ENCODE measurements around the gene FRMPD2. TPM values are rescaled to one million over a fixed set of nuclear protein-coding genes. Genes with fewer than 3 reads are reported as not detected.

FRMPD2 gene
- total and polyA plus RNA-seq, 4 experiments from 2014 or later: not detected

DNA sequence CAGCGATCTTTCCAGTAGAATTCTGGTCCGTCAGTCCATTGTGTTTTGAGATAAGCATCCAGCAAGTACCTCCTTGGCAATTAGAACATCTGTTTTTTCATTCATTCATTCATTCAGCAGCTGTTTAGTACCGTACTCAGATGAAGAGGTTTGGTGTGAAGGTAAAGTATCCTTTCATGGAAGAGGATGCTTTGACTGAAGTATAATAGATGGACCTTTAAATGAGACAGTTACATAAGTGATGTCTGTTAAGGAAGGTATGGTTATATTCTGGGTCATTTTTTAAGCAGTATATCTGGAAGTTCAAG is 33.2 kb upstream of the FRMPD2 start:
- no peaks in the 10 kb centered on the region for H3K9me3 ChIP-seq (ENCODE audit: control insufficient read depth in 1 of 2, low read length in 2 of 2)
- peak overlapping the region in 1 of 2 donors; percentile 83 for H3K4me3 ChIP-seq (ENCODE audit: low read length in 2 of 2)
- intact Hi-C loops (cut with micrococcal nuclease): loop anchor here (5.0 kb wide), 1 partner anchor 350 kb away; no protein-coding TSS in a partner anchor
- H3K4me1 ChIP-seq (ENCODE audit: insufficient read depth, low read length): peaks cover 31% of the 10 kb centered on the region
- Mint-ChIP-seq H3K27me3 (no peaks in the 10 kb centered on the region), H3K4me1 (peaks cover 26 to 51% (median 35%) of the 10 kb centered on the region in 4 donors), H3K27ac (peak overlapping the region; percentile 45 to 92 (median 85)), H3K4me3 (peak overlapping the region; percentile 65 to 93 (median 86)), H3K9me3 (peaks cover 0 to 2% (median 0%) of the 10 kb centered on the region in 8 donors), H3K36me3 (peaks cover 0 to 4% of the 10 kb centered on the region in 2 donors)
- H3K36me3 ChIP-seq (ENCODE audit: insufficient read depth, low read length): no peaks in the 10 kb centered on the region
- DNase-seq: no peak
- ChIA-PET CTCF (ENCODE audit: partially characterized antibody) (interaction anchor here (1.0 to 1.3 kb wide), 2 partner anchors 9 to 349 kb away, joined by 4 to 5 read pairs; no protein-coding TSS in a partner anchor), POLR2A (ENCODE audit: partially characterized antibody) (no interaction called here)
- no peaks in the 10 kb centered on the region for H3K27me3 ChIP-seq (ENCODE audit: insufficient read depth, low read length)
- no peak overlapping the region for H3K27ac ChIP-seq (ENCODE audit: low read depth, low read length)

DNA sequence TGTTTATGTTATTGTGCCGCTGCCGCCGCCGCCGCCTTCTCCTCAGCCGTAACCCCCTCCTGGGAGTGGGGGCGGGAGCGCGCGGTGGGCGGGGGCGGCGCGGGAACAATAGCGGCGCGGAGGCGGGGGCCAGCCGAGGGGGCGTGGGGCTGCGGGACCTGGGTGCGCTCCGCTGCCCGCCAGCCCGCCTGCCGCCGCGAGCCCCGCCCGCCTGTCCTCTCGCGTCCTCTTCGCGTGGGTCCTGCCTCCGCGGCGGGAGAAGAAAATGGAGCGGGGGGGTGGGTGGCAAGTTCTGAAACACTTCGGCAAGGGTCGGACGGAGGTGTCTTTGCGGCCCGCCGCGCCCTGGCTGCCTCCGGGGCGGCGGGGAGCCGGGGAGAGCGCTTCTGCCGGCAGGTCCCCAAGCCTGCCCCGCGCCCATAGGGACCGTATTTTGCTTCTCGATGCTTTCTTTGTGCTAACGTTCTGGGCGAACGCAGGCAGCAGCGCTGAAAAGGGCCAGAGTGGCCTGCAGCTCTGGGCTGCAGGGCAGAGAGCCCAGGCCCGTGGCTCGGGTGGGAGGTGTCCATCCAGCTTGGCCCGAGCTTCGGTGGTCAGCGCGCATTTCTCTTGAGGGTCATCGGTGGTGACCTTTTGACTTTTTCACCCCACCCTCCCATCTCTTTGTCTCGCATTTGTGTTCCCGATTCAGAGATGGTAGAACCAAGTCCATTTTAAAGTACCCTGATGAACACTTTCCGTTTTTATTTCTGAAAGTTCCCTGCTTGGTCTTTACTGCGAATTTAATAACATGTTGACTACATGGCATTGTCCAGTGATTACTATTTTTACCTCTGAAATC is 32.6 kb upstream of the FRMPD2 start:
- POLR2A ChIA-PET (ENCODE audit: partially characterized antibody): no interaction called here

DNA sequence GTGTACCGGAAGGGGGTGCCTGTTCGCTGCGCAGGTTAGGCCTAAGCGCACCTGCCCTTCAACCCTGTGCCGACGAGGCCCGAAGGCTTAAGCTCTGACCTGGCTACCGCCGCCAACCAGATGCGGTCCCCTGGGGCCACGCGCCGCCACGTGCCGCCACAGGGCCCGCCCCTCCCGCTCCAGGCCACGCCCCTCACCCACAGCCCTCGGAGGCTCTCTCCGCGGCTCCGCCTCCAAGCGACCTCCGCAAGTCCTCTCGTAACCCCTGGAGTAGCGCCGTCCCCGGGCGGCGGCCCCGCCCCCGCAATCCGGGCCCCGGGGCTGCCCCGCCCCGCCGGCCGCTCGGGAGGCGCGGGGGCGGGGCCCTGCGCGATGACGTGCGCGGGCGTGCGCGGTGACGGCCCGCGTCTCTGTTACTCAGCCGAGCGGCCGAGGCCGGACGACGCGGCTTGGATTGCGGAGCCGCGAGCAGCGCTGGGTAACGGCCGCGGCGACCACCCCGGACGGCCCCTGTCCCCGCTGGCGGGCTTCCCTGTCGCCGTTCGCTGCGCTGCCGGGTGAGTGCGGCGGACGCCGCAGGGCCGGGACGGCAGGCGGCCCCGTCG is 31.9 kb upstream of the FRMPD2 start, which contains the start of gene MAPK8:
TSS of gene MAPK8 (plus strand) at position 413 of the 605 bp plus-strand sequence. CDS start 94,984 bp downstream, outside the sequence.
- CTCF ChIA-PET (ENCODE audit: partially characterized antibody): interaction anchor here (0.6 kb wide), 1 partner anchor 9 kb away, joined by 3 read pairs; no protein-coding TSS in a partner anchor

More for the DNA sequence above, 32.6 kb upstream of the FRMPD2 start:
- H3K36me3 ChIP-seq (ENCODE audit: insufficient read depth, low read length): no peaks in the 10 kb centered on the region
- Mint-ChIP-seq H3K27ac (peak overlapping the region; percentile 45 to 92 (median 87)), H3K9me3 (peaks cover 0 to 2% (median 0%) of the 10 kb centered on the region in 8 donors), H3K4me3 (peak overlapping the region; percentile 77 to 93 (median 86)), H3K27me3 (no peaks in the 10 kb centered on the region), H3K4me1 (peaks cover 22 to 47% (median 32%) of the 10 kb centered on the region in 4 donors), H3K36me3 (peaks cover 0 to 3% of the 10 kb centered on the region in 2 donors)
- DNase-seq: peak in 3 of 5 donors; percentile 81 to 83 (median 82)
- peaks cover 26% of the 10 kb centered on the region for H3K4me1 ChIP-seq (ENCODE audit: insufficient read depth, low read length)
- H3K4me3 ChIP-seq (ENCODE audit: low read length in 2 of 2): peak overlapping the region; percentile 62 to 83
- H3K9me3 ChIP-seq (ENCODE audit: control insufficient read depth in 1 of 2, low read length in 2 of 2): no peaks in the 10 kb centered on the region
- intact Hi-C loops (cut with micrococcal nuclease): loop anchor here (1.0 to 5.0 kb wide), 2 partner anchors 350 to 1232 kb away; partner anchors contain the start of gene ERCC6
- H3K27me3 ChIP-seq (ENCODE audit: insufficient read depth, low read length): no peaks in the 10 kb centered on the region
- peak overlapping the region; percentile 75 for H3K27ac ChIP-seq (ENCODE audit: low read depth, low read length)
- CTCF ChIA-PET (ENCODE audit: partially characterized antibody): interaction anchor here (1.0 to 1.3 kb wide), 2 partner anchors 10 to 349 kb away, joined by 4 to 5 read pairs; no protein-coding TSS in a partner anchor

DNA sequence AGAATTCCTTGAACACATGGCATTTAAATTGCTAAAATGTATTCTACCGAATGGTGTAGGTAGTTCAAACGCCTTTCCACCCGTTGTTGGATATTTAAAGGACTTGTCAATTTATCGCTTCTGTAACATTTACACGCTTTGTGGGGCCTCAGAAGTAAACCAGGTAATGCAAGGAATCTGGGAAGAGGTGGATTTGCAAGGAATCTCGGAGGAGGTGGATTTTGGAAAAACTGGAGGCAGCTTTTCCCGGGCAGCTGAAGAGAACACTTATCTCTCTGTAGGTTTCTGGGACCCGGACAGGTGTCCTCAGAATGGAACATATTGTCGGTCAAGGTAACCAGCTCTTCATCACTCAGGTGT is 31.4 kb upstream of the FRMPD2 start:
- POLR2A ChIA-PET (ENCODE audit: partially characterized antibody): no interaction called here

More for the DNA sequence above, 31.9 kb upstream of the FRMPD2 start, which contains the start of gene MAPK8:
- peak; percentile 92 to 94 (median 92) for DNase-seq
- H3K36me3 ChIP-seq (ENCODE audit: insufficient read depth, low read length): no peaks in the 10 kb centered on the region
- Mint-ChIP-seq H3K27me3 (no peaks in the 10 kb centered on the region), H3K9me3 (peaks cover 0 to 3% (median 0%) of the 10 kb centered on the region in 8 donors), H3K27ac (peak within 1 kb of the TSS; percentile 87 to 97 (median 93)), H3K4me1 (peaks cover 20 to 39% (median 27%) of the 10 kb centered on the region in 4 donors), H3K4me3 (peak within 1 kb of the TSS; percentile 77 to 93 (median 86)), H3K36me3 (peaks cover 0 to 2% of the 10 kb centered on the region in 2 donors)
- intact Hi-C loops (cut with micrococcal nuclease): loop anchor here (1.0 to 5.0 kb wide), 2 partner anchors 351 to 1233 kb away; partner anchors contain the start of gene ERCC6
- peaks cover 23% of the 10 kb centered on the region for H3K4me1 ChIP-seq (ENCODE audit: insufficient read depth, low read length)
- H3K4me3 ChIP-seq (ENCODE audit: low read length in 2 of 2): peak within 1 kb of the TSS; percentile 62 to 83
- H3K9me3 ChIP-seq (ENCODE audit: control insufficient read depth in 1 of 2, low read length in 2 of 2): no peaks in the 10 kb centered on the region
- H3K27me3 ChIP-seq (ENCODE audit: insufficient read depth, low read length): no peaks in the 10 kb centered on the region
- H3K27ac ChIP-seq (ENCODE audit: low read depth, low read length): peak within 1 kb of the TSS; percentile 75
- POLR2A ChIA-PET (ENCODE audit: partially characterized antibody): no interaction called here

DNA sequence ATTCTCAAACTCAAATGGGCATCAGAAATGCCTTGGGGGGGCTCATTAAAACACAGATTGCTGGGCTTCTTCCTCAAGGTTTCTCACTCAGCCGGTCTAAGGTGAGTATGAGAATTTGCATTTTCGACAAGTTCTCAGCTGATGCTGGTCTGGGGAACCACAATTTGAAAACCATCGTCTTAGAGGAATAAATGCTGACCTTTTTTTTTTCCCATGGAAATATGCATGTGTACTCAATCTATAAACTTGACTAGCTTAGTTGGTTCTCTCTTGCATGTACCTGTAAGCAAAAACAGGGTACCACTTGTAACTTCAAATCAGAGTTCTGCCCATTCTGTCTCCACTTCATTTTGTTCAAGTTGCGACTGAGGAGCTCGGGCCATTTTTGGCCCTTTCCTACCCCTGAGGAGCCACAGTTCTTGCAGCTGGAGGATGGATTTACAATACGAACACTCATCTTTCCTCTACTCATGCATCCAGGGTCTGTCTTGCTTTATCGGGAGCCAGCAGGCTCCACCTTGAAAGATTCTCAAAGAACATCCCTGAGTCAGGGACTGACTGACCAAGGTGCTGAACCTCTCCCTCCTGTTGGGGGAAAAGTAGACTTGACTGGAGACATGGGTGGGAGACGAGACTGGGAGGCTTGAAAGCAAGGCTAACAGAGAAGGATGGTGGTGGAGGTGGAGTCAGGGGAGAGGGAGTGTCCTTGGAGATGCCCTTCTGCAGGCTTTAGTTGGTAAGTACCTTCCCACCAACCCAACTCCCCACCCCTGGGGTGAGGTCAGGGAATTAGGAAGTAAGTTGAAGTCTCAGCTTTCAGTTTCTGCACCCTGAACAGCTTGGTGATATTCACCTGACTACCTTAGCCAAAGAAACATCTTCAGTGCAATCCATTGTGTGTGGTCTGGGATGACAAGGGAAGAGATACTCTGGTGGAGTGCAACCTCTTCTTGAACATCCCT is 28.3 kb upstream of the FRMPD2 start:
- Histone ChIP-seq H3K4me3 (ENCODE audit: low read length in 2 of 2) (no peak overlapping the region), H3K27me3 (ENCODE audit: insufficient read depth, low read length) (no peaks in the 10 kb centered on the region), H3K27ac (ENCODE audit: low read depth, low read length) (no peak overlapping the region), H3K9me3 (ENCODE audit: control insufficient read depth in 1 of 2, low read length in 2 of 2) (no peaks in the 10 kb centered on the region), H3K4me1 (ENCODE audit: insufficient read depth, low read length) (peaks cover 13% of the 10 kb centered on the region), H3K36me3 (ENCODE audit: insufficient read depth, low read length) (no peaks in the 10 kb centered on the region)
- Mint-ChIP-seq H3K4me1 (peaks cover 9 to 13% (median 12%) of the 10 kb centered on the region in 4 donors), H3K27me3 (peaks cover 0 to 1% of the 10 kb centered on the region in 2 donors), H3K4me3 (no peak overlapping the region), H3K27ac (no peak overlapping the region), H3K9me3 (peaks cover 0 to 3% (median 0%) of the 10 kb centered on the region in 8 donors), H3K36me3 (peaks cover 0 to 2% of the 10 kb centered on the region in 2 donors)
- no peak for DNase-seq
- intact Hi-C loops (cut with micrococcal nuclease): no loop called here
- ChIA-PET POLR2A (ENCODE audit: partially characterized antibody) (no interaction called here), CTCF (ENCODE audit: partially characterized antibody) (interaction anchor here (3.4 kb wide), 1 partner anchor 12 kb away, joined by 9 read pairs; no protein-coding TSS in a partner anchor)

More for the DNA sequence above, 31.4 kb upstream of the FRMPD2 start:
- DNase-seq: peak in 1 of 5 donors; percentile 8
- peak overlapping the region; percentile 86 to 97 (median 93) for H3K27ac Mint-ChIP-seq
- H3K27me3 Mint-ChIP-seq: no peaks in the 10 kb centered on the region
- CTCF ChIA-PET (ENCODE audit: partially characterized antibody): interaction anchor here (0.6 kb wide), 1 partner anchor 8 kb away, joined by 3 read pairs; no protein-coding TSS in a partner anchor
- no peaks in the 10 kb centered on the region for H3K36me3 ChIP-seq (ENCODE audit: insufficient read depth, low read length)
- H3K9me3 ChIP-seq (ENCODE audit: control insufficient read depth in 1 of 2, low read length in 2 of 2): no peaks in the 10 kb centered on the region
- H3K4me1 ChIP-seq (ENCODE audit: insufficient read depth, low read length): peaks cover 23% of the 10 kb centered on the region
- H3K4me3 ChIP-seq (ENCODE audit: low read length in 2 of 2): peak overlapping the region in 1 of 2 donors; percentile 51
- peaks cover 0 to 3% (median 0%) of the 10 kb centered on the region in 8 donors for H3K9me3 Mint-ChIP-seq
- H3K27me3 ChIP-seq (ENCODE audit: insufficient read depth, low read length): no peaks in the 10 kb centered on the region
- intact Hi-C loops (cut with micrococcal nuclease): loop anchor here (1.0 to 5.0 kb wide), 2 partner anchors 351 to 1233 kb away; partner anchors contain the start of gene ERCC6
- H3K27ac ChIP-seq (ENCODE audit: low read depth, low read length): peak overlapping the region; percentile 75
- H3K4me3 Mint-ChIP-seq: peak overlapping the region; percentile 63 to 92 (median 78)
- peaks cover 0 to 2% of the 10 kb centered on the region in 2 donors for H3K36me3 Mint-ChIP-seq
- peaks cover 20 to 35% (median 27%) of the 10 kb centered on the region in 4 donors for H3K4me1 Mint-ChIP-seq

DNA sequence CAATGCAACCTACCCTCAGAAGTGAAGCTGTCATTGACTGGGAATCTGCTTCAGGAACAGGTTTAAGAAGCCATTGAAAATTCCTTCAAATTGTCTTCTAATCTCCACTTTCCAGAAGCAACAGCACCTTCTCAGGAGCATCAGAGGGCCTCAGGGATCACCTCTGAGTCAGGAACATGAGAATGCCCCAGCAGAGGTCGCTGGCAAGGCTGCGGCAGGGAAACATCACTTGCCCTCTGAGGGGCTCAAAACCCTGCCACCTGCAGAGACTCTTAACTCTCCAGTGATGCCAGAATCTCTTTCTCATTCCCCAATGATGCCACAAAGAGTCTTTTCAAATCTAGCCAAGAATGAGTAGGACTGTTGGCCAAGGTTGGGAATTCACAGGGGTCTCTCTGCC is 26.1 kb upstream of the FRMPD2 start:
- Mint-ChIP-seq H3K36me3 (no peaks in the 10 kb centered on the region), H3K9me3 (peaks cover 0 to 1% (median 0%) of the 10 kb centered on the region in 8 donors), H3K27me3 (peaks cover 0 to 3% of the 10 kb centered on the region in 2 donors), H3K27ac (peak overlapping the region in 1 of 7 donors; percentile 3), H3K4me1 (peaks cover 0 to 1% (median 0%) of the 10 kb centered on the region in 4 donors), H3K4me3 (no peak overlapping the region)
- Histone ChIP-seq H3K27ac (ENCODE audit: low read depth, low read length) (no peak overlapping the region), H3K9me3 (ENCODE audit: control insufficient read depth in 1 of 2, low read length in 2 of 2) (no peaks in the 10 kb centered on the region), H3K27me3 (ENCODE audit: insufficient read depth, low read length) (no peaks in the 10 kb centered on the region), H3K36me3 (ENCODE audit: insufficient read depth, low read length) (no peaks in the 10 kb centered on the region), H3K4me1 (ENCODE audit: insufficient read depth, low read length) (no peaks in the 10 kb centered on the region), H3K4me3 (ENCODE audit: low read length in 2 of 2) (no peak overlapping the region)
- CTCF ChIA-PET (ENCODE audit: partially characterized antibody): interaction anchor here (1.0 to 1.6 kb wide), 2 partner anchors 9 to 10 kb away, joined by 4 read pairs; no protein-coding TSS in a partner anchor
- intact Hi-C loops (cut with micrococcal nuclease): no loop called here
- no peak for DNase-seq
- POLR2A ChIA-PET (ENCODE audit: partially characterized antibody): no interaction called here

All from CD4-positive, alpha-beta memory T cell (primary cell).